GM18498 (cell line): ENCODE data around the gene RAF1.
"Not testable (repeated sequence)": the region's sequence is repeated elsewhere in the genome, so short reads cannot be mapped to it uniquely, and the experiment has no call there.

ENCODE experiments used
- ATAC-seq: cut with Tn5 transposase; IDR thresholded peaks from one replicate; pipeline ENCODE4 v1.9.1; 2021; ENCODE audit warnings: mild to moderate bottlenecking, moderate library complexity; ENCODE audit not compliant: unreplicated experiment

RAF1 gene

DNA sequence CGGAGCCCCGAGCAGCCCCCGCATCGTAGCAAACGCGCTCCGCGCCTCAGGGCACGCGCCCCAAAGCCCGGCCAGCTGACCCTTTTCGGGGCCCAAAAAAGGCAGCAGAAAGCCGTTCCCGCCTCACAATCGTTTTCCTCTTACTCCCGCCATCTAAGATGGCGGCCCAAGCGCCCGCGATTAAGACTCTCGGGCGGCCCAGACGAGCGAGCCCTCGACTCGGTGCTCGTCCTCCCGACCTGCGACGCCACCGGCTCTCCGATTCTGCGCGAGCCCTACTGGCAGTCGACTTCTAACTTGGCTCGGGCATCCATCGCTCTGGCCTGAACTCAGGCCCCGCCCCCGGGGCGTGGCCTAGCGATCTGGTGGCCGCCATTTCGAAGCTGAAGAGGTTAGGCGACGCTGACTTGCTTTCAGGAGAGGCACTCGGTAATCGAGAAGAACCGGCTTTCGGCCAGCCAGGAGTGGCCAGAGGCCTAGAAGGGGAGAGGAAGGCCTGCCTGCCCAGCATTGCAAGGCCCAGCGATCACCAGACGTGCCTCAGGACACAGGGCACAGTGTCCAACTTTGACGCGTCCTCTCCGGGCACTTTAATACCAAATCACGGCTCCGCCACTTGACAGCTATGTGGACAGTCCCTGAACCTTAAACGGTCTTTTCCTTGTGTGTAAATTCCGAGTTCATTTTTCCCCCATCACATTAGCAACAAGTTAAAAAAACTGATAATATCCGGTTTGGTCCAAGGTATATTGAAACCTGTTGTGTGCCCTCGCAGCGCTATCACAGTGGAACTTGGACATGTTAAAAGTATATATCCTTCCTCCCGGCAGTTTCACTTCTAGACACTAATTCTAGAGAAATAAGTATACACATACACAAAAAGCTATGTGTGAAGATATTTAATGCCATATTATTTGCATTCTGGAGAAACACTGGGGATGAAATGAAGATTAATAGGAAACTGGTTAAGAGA, at the start of gene RAF1:
RAF1 (minus strand) TSS at position 182 of the 973 bp plus-strand sequence. CDS start 45,396 bp downstream, outside the sequence.
- ATAC-seq, result peak; percentile 92

DNA sequence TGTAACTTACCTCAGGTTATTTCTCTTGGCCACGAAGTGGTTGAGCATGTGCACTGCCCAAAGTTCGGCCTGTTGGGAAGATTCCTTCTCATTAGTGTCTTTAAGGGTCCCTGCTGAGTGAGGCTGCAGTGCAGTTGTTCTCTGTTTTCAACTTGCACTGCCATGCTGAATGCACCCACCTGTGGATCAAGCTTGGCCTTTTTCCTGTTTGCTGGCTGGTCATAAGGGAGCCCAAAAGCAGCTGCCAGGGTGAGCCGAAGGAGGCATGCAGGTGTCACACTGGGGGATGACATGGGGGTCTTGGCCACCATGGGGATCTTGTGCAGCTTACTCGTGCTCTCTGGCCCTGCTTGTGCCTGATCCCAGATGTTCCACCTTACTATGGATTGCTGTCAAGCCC, 46.1 kb upstream of the RAF1 start:
- ATAC-seq, result no peak

DNA sequence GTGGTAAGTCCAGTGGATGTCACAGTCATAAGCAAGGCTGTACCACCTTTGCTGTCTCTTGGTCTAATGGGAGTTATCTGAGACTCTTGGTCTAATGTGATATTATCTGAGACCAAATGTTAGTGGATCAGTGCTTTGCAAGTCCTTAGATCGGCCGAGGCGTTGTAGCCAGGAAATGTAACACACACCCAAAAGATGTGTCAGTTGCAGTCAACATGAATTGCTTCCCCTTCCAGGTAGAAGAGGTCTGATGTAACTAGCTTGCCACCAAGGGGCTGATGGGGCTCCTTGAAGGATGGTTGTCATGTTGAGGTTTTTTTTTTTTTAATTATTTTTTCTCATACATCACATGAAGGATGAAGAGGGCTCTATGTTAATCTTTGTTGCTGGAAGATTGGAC, 45.4 kb upstream of the RAF1 start:
- no peak for ATAC-seq

- no peak for ATAC-seq
These were observed 44.8 kb upstream of the RAF1 start for GRCh38 chr3:12708584-12709192.

DNA sequence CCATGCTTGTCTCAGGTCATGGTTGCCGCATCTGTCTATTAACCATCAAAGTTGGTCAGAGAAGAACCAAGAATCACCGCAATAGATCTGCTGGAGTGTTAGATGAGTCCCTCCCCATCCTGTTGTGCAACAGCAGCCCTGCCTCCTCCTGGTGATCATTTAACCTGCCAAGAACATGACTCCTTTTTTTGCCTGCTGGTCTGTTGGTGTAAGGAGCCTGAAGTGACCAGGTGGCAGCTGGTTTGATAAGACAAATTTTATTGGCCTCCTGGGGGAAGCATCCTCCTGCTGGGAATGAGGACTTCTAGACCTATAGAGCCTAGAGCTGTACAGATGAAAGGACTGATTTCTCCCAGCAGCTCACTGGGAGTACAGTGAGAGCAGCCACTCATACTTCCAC, 43.5 kb upstream of the RAF1 start:
- ATAC-seq, result no peak

- ATAC-seq, result peak; percentile 83
These were observed 42.8 kb upstream of the RAF1 start for GRCh38 chr3:12706504-12707253.

DNA sequence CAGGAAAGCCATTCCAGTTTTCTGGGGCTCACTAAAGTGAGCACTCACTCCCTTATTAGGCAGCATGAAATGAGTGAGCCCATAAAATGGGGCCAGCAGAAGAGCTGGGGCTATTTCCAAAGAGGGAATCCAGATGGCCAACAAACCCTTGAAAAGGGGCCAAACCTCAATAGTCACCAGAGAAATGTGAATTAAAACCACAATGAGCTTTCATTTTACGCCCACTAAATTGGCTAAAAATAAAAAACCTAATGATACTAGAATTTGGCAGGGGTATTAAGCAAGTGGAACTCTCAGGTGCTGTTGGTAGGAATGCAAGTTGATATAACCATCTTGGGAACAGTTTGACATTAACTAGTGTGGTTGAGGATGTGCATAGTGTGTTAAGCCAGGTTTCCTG, 42.1 kb upstream of the RAF1 start:
- no peak for ATAC-seq

DNA sequence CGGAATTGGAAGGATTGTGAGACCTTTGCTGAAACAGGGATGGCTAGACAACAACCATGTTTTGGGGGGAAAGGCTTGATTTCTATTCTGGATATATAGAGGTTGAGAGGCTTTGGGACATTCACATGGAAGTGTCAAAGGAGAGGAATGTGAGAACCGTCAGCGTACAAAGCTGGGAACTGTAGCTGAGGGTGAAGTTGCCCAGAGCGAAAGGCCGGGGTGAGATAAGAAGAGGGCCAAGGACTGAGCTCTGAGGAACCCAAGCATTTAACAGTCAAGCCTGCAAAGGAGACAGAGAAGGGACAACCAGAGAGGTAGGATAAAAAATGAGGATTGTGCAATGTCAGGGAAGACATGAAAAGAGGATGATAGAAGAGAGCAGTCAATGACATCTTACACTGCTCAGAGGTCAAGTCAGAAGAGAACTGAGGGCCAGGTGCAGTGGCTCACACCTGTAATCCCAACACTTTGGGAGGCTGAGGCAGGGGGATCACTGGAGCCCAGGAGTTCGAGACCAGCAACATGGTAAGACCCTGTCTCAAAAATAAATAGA, 41.5 kb upstream of the RAF1 start:
- no peak for ATAC-seq

DNA sequence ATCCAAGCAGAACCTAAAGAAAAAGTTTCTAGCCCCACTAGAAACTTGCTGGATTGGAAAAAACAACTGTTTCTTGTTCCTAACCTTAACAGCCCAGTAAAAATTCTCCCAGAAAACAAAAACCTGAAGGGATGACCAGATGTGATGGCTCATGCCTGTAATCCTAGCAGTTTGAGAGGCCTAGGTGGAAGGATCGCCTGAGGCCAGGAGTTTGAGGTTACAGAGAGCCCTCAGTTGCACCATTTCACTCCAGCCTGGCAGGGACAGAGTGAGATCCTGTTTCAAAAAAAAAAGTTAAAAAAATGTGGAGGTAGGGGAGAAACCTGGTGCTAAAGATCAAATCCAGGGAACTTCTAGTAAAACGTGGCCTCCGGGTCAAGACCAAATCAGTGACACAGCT, 38.6 kb upstream of the RAF1 start:
- ATAC-seq, result no peak

- not testable (repeated sequence) for ATAC-seq
These were observed 37.7 kb upstream of the RAF1 start for GRCh38 chr3:12701601-12702000.

- no peak for ATAC-seq
These were observed 36.9 kb upstream of the RAF1 start for GRCh38 chr3:12700800-12701199.

- ATAC-seq, result no peak
These were observed 32.0 kb upstream of the RAF1 start for GRCh38 chr3:12695916-12696315.

- ATAC-seq, result no peak
These were observed 31.2 kb upstream of the RAF1 start for GRCh38 chr3:12695112-12695511.

DNA sequence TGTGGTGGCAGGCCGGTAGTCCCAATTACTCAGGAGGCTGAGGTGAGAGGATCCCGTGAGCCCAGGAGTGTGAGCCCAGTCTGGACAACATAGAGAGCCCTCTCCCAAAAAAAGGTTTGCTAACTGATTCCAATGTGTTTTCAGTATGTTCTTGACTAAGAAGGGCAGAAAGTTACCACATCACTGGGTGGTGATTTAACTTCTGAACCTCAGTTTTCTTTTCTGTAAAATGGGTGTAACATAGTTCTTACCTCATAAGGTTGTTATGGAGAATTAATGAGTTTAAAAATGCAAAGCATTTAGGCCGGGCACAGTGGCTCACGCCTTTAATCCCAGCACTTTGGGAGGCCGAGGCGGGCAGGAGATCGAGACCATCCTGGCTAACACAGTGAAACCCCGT, 28.5 kb upstream of the RAF1 start:
- ATAC-seq, result no peak

DNA sequence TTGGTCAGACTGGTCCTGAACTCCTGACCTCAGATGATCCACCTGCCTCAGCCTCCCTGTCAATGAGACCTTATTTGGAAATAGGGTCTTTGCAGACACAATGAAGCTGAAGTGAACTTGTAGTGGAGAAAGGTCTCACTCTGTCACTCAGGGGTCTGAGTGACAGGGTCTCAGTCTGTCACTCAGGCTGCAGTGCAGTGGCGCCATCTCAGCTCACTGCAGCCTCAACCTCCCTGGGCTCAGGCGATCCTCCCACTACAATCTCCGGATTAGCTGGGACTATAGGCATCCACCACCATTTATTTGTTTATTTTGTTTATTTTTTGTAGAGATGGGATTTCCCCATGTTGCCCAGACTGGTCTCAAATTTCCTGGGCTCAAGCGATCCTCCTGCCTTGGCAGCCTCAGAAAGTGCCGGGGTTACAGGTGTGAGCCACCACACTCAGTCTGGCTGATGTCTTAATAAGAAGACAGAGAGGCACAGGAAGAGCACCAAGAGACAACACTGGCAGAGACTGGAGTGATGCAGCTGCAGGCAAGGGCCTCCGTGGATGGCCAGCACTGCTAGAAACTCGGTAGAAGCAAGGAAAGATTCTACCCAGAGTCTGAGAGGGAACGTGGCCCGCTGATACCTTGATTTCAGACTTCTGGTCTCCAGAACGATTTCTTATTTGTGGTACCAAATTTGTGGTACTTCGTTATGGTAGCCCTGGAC, 26.2 kb upstream of the RAF1 start:
- no peak for ATAC-seq

DNA sequence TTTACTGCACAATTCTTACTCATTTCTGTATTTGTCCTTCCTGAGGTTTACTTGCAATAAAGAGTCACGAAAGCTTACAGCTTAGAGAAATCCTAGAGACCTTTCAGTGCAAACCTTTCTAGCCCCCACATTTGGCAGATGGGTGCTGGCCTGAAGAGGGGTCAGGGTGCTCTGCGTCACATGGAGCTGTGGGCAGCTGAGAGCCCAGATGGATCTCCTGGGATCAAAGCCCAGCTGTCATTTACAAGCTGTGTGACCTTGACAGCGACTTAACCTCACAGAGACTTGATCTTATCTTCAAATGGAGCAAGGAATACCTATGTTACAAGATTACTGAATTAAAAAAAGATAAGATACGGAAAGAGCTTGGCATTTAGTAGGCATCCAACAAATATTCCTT, 24.0 kb upstream of the RAF1 start:
- no peak for ATAC-seq

GRCh38 chr3:12686096-12686495, 22.2 kb upstream of the RAF1 start:
- ATAC-seq, result no peak

DNA sequence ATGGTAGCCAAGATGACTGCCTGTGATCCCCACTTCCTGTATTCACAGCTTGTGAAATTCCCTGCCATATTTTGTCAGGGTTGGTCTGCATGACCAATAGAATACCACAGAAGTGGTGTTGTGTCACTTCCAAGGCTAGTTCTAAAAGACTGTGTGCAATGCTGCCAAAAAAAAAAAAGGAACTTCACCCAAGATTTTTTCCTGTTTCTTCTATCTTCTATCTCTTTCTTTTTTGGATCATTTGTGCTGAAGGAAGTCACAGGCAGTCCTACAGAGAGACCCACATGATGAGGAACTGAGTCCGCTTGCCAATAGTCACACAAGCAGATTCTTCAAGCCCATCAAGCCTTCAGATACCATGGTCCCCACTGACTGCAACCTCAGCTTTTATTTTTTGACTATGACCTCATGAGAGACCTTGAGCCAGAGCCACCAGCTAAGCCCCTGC, 18.1 kb upstream of the RAF1 start:
- no peak for ATAC-seq

DNA sequence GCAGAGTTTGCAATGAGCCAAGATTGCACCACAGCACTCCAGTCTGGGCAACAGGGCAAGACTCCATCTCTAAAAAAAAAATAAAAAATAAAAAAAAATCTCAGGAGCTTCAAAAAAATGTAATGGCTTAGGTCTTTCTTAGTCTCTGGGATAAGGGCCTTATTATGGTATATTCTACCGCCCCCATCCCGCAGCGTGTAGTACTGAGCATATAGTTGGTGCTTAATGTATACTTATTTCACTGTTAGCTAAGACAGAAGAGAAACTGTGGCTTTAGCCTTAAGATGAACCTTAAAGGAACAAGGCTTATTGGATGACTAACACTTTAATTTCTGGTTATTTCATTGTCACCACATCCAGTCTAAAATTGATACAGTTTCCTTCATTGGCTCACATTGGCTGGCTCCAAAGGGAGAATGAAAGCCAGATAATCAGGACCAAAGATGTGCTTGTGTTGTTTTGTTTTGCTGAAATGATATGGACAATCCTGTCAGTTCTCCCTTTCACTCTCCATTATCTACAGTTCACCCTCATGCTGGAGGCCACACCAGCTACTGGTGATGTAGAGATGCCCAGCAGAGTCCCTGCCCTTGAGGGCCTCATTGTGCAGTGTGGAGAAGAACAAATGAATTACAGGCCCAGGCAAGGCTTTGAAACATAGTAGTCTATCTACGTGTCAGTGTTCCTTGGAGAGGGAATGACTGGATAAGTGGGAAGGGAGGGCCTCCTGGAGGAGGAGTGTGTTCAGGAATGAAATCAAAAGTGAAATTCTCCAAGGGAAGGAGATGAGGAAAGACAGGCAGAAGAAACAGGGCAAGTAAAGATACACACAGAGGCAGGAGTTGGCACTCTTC, 17.4 kb upstream of the RAF1 start:
- ATAC-seq, result no peak

DNA sequence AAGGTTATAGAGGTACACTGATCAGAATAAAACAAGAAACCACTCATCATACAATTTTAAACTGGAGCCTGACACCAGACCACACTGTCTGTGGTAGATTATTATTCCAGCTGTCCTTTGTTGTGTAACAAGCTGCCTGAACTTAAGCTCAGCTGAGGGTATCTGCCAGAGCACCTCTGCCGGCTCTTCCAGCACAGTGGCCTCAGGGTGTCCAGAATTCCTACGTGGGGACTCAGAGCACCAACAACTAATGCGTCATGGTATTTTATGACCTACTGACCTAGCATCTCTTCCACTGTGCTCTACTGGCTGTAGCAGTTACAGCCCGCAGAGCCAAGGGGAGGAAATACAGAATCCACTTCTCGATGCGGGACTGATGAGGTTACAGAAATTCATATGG, 15.6 kb upstream of the RAF1 start:
- ATAC-seq, result no peak
